OCI-LY7 (cell line): ENCODE results near the gene BFSP2. TPM values are rescaled to one million over a fixed set of nuclear protein-coding genes. Genes with fewer than 3 reads are reported as not detected.

ENCODE experiments used
- BruUV-seq: library from RNA; stranded (reverse); fragments of 400-500 nt; replicated peaks from 2 replicates; lab custom pipeline; 2021; lab: Mats Ljungman, UMichigan
- CTCF ChIA-PET: fragments of 300-600 bp; sonication (Branson Sonifier 250); formaldehyde crosslinking; loops from one replicate; lab custom pipeline; 2022; ENCODE audit warnings: antibody characterized with exemption; ENCODE audit not compliant: unreplicated experiment; lab: Charles Lee
- POLR2A ChIA-PET: fragments of 300-600 bp; sonication (Branson Sonifier 250); formaldehyde crosslinking; loops from one replicate; lab custom pipeline; 2022; ENCODE audit warnings: antibody characterized with exemption; lab: Charles Lee
- DNase-seq: peaks from one replicate; pipeline ENCODE4 v3.0.0-alpha.2; 2015; ENCODE audit warnings: low spot score
- H2AFZ ChIP-seq: fragments of 200-600 bp; sonication (generic), shearing (Covaris generic); 2 replicates; pipeline ENCODE4 v1.6.1; 2014; ENCODE audit warnings: mild to moderate bottlenecking, antibody characterized with exemption, low read length, moderate library complexity
- H3K27ac ChIP-seq: fragments of 200-600 bp; sonication (generic); 2 replicates; pipeline ENCODE4 v1.5.1; 2014; ENCODE audit warnings: mixed run types, low read depth, mild to moderate bottlenecking, moderate library complexity, low read length, inconsistent platforms; ENCODE audit not compliant: poor library complexity, severe bottlenecking
- H3K36me3 ChIP-seq: fragments of 200-600 bp; sonication (generic); 2 replicates; pipeline ENCODE4 v1.6.1; 2014; ENCODE audit warnings: mild to moderate bottlenecking, antibody characterized with exemption, low read length, moderate library complexity, mixed read lengths; ENCODE audit not compliant: insufficient read depth
- H3K4me1 ChIP-seq: fragments of 200-600 bp; sonication (generic); 2 replicates; pipeline ENCODE4 v1.5.1; 2014; ENCODE audit warnings: mild to moderate bottlenecking, low read length; ENCODE audit not compliant: insufficient read depth, poor library complexity, severe bottlenecking
- H3K4me2 ChIP-seq: fragments of 200-600 bp; sonication (generic); 2 replicates; pipeline ENCODE4 v1.6.1; 2014; ENCODE audit warnings: mild to moderate bottlenecking, low read length
- H3K4me3 ChIP-seq: fragments of 200-600 bp; sonication (generic); 2 replicates; pipeline ENCODE4 v1.5.1; 2014; ENCODE audit warnings: mild to moderate bottlenecking, low read depth, low read length; ENCODE audit not compliant: poor library complexity, severe bottlenecking
- H3K79me2 ChIP-seq: fragments of 200-600 bp; sonication (generic); 2 replicates; pipeline ENCODE4 v1.6.1; 2016; ENCODE audit warnings: low read depth, mild to moderate bottlenecking, low read length, moderate library complexity, mixed read lengths; ENCODE audit not compliant: insufficient read depth
- H3K9me2 ChIP-seq: fragments of 200-600 bp; sonication (generic); 2 replicates; pipeline ENCODE4 v1.6.1; 2016; ENCODE audit warnings: mild to moderate bottlenecking, low read length, mixed read lengths; ENCODE audit not compliant: insufficient read depth
- H3K9me3 ChIP-seq: fragments of 200-600 bp; sonication (generic); 2 replicates; pipeline ENCODE4 v1.6.1; 2014; ENCODE audit warnings: mild to moderate bottlenecking, mixed run types, low read length, mixed read lengths
- H4K20me1 ChIP-seq: fragments of 200-600 bp; sonication (generic); 2 replicates; pipeline ENCODE4 v1.6.1; 2014; ENCODE audit warnings: mild to moderate bottlenecking, antibody characterized with exemption, low read length, moderate library complexity, mixed read lengths; ENCODE audit not compliant: insufficient read depth
- CTCF ChIP-seq: fragments of 200-600 bp; sonication (generic); conservative IDR thresholded peaks from 2 replicates; pipeline ENCODE4 v1.5.1; 2014; ENCODE audit warnings: mild to moderate bottlenecking, antibody characterized with exemption, low read length, moderate library complexity, mixed read lengths
- EZH2phosphoT487 ChIP-seq: fragments of 200-600 bp; sonication (generic); IDR thresholded peaks from 2 replicates; pipeline ENCODE4 v1.6.1; 2018; ENCODE audit warnings: low read depth, borderline replicate concordance, mild to moderate bottlenecking, mixed run types, antibody characterized with exemption, low read length, moderate library complexity, mixed read lengths
- intact Hi-C: fragments of 100-400 bp; cut with micrococcal nuclease; formaldehyde crosslinking; loops from one replicate; pipeline ENCODE4 v1.10.0; 2022; ENCODE audit not compliant: unreplicated experiment
- total RNA-seq, 2 experiments: library from RNA; depleted of rRNA in 1 of 2; stranded (reverse); fragments of >200 nt in 1 of 2; shearing (Covaris generic) in 1 of 2; gene quantifications; 2 replicates each; pipeline ENCODE4 v1.2.3, GENCODE V29; 2014 to 2022

The BFSP2 gene
- total RNA-seq, 2 experiments from 2014 or later: 11.7 to 25.1 TPM

- H3K27ac ChIP-seq: peak overlapping the region; percentile 96
- H4K20me1 ChIP-seq: no peaks in the 10 kb centered on the region
- ChIA-PET POLR2A (interaction anchor here (1.0 to 10.1 kb wide), 10 partner anchors 8 to 106 kb away, joined by 3 to 176 read pairs (median 13); partner anchors contain the start of gene CDV3), CTCF (interaction anchor here (0.9 to 2.9 kb wide), 3 partner anchors 11 to 20 kb away, joined by 3 to 14 read pairs (median 7); no protein-coding TSS in a partner anchor)
- intact Hi-C loops: no loop called here
- no peak overlapping the region for H2AFZ ChIP-seq
- no peak for TF ChIP-seq EZH2phosphoT487
- no peak for TF ChIP-seq CTCF
- no TSS peak for BruUV-seq
- 0 out of 2 replicates have a peak, but pooled peaks cover 2% of the 10 kb centered on the region for H3K36me3 ChIP-seq
- H3K79me2 ChIP-seq: peaks cover 36% of the 10 kb centered on the region; the same call in 1 of the 2 replicates
- no peaks in the 10 kb centered on the region for H3K9me2 ChIP-seq
- peaks cover 99% of the 10 kb centered on the region for H3K4me1 ChIP-seq
- peak overlapping the region; percentile 93 for H3K4me2 ChIP-seq
- H3K4me3 ChIP-seq: no peak overlapping the region
- no peaks in the 10 kb centered on the region for H3K9me3 ChIP-seq
- DNase-seq: no peak
Observed at GRCh38 chr3:133469140-133469731, 69.4 kb downstream of the BFSP2 start.

GRCh38 chr3:133472242-133472641 lies 72.4 kb downstream of the BFSP2 start:
- Histone ChIP-seq H3K9me3 (no peaks in the 10 kb centered on the region), H3K27ac (peak overlapping the region; percentile 54), H3K9me2 (no peaks in the 10 kb centered on the region), H3K79me2 (peaks cover 30% of the 10 kb centered on the region; the same call in 1 of the 2 replicates), H2AFZ (no peak overlapping the region), H3K36me3 (0 out of 2 replicates have a peak, but pooled peaks cover 4% of the 10 kb centered on the region), H4K20me1 (no peaks in the 10 kb centered on the region), H3K4me3 (peak overlapping the region; percentile 9), H3K4me2 (peak overlapping the region; percentile 55), H3K4me1 (peaks cover 98% of the 10 kb centered on the region)
- POLR2A ChIA-PET: interaction anchor here (0.6 to 12.3 kb wide), 8 partner anchors 6 to 133 kb away, joined by 3 to 196 read pairs (median 19); partner anchors contain the start of gene CDV3
- CTCF ChIA-PET: interaction anchor here (0.6 to 0.8 kb wide), 3 partner anchors 7 to 29 kb away, joined by 3 read pairs; no protein-coding TSS in a partner anchor
- intact Hi-C loops: no loop called here
- BruUV-seq: no TSS peak
- DNase-seq: no peak
- TF ChIP-seq EZH2phosphoT487 (no peak), CTCF (no peak)
